B cell (primary cell): ENCODE data around the gene GART.

ENCODE experiments used
- CTCF ChIP-seq: fragments of 200-600 bp; IDR thresholded peaks from one replicate; pipeline ENCODE4 v1.8.0; 2022; ENCODE audit warnings: antibody characterized with exemption, mild to moderate bottlenecking
- EZH2 ChIP-seq: IDR thresholded peaks from 2 replicates; pipeline ENCODE4 v1.6.1; 2012; ENCODE audit warnings: borderline replicate concordance, low read depth, mild to moderate bottlenecking, moderate library complexity, low read length; ENCODE audit not compliant: insufficient read depth, poor library complexity, severe bottlenecking

- TF ChIP-seq CTCF (no peak), EZH2 (no peak)
Measured at GRCh38 chr21:33542640-33543504, 955 bp upstream of the GART start, which contains the start of gene SON.
